Thyroid gland (tissue), 4 donors: ENCODE data around the gene CALCR. TPM values are rescaled to one million over a fixed set of nuclear protein-coding genes. Genes with fewer than 3 reads are reported as not detected.

Experiments used
- DNase-seq, 2 donors: peaks; one replicate each; pipeline ENCODE4 v3.0.0-alpha.2; 2019
- H3K27ac ChIP-seq, 3 donors: fragments of 200-600 bp; sonication (generic); 1 replicate in 2 of 3; 2 replicates in 1 of 3; pipeline ENCODE4 v1.5.1; 2016 to 2019; ENCODE audit warnings: mild to moderate bottlenecking in 1 of 3, moderate library complexity in 1 of 3
- H3K27me3 ChIP-seq: fragments of 200-600 bp; sonication (generic); one replicate; pipeline ENCODE4 v1.5.1; 2019
- H3K36me3 ChIP-seq, 2 donors: fragments of 200-600 bp; sonication (generic); one replicate each; pipeline ENCODE4 v1.5.1; 2016 to 2019
- H3K4me1 ChIP-seq, 2 donors: fragments of 200-600 bp; sonication (generic); one replicate each; pipeline ENCODE4 v1.5.1; 2017 to 2019
- H3K4me3 ChIP-seq, 3 donors: fragments of 200-600 bp; sonication (generic); replicated peaks in 1 of 3; 1 replicate in 2 of 3; 2 replicates in 1 of 3; pipeline ENCODE4 v1.5.1; 2016; ENCODE audit warnings: mild to moderate bottlenecking in 1 of 3
- H3K9me3 ChIP-seq: fragments of 200-600 bp; sonication (generic); one replicate; pipeline ENCODE4 v1.5.1; 2017
- POLR2A ChIP-seq, 2 donors: fragments of 450-650 bp; IDR thresholded peaks; one replicate each; pipeline ENCODE4 v1.6.1; 2017; ENCODE audit warnings: antibody characterized with exemption in 2 of 2, mild to moderate bottlenecking in 2 of 2, moderate library complexity in 1 of 2
- whole genome bisulfite sequencing, 2 donors: methylation state at CpG; one replicate each; pipeline ENCODE4 v1.1.5; 2017; 5-methylcytosine and 5-hydroxymethylcytosine counted together
- intact Hi-C: fragments of 100-400 bp; cut with DNase I; formaldehyde crosslinking; loops from one replicate; pipeline ENCODE4 v1.15.1; 2023
- total RNA-seq, 4 donors: library from RNA; depleted of rRNA; stranded (reverse); fragments of >200 nt; gene quantifications; one replicate each; pipeline ENCODE4 v1.2.3, GENCODE V29; 2016
- TF ChIP-seq, protein P1 (sequence below), 6 experiments: fragments of 200-600 bp in 3 of 6; fragments of 450-650 bp in 3 of 6; sonication (generic) in 3 of 6; IDR thresholded peaks; one replicate each; pipeline ENCODE4 v1.5.1; 2016 to 2019; ENCODE audit warnings: antibody characterized with exemption in 6 of 6, mild to moderate bottlenecking in 2 of 6, inconsistent platforms in 1 of 6, moderate library complexity in 1 of 6

The CALCR gene
- total RNA-seq, 4 donors from 2014 or later, result 0.11 TPM; not detected in 3

GRCh38 chr7:93566876-93567275, 7.6 kb downstream of the CALCR start:
- no peaks in the 10 kb centered on the region for H3K9me3 ChIP-seq
- H3K27ac ChIP-seq, result no peak overlapping the region
- TF ChIP-seq, protein P1, sequence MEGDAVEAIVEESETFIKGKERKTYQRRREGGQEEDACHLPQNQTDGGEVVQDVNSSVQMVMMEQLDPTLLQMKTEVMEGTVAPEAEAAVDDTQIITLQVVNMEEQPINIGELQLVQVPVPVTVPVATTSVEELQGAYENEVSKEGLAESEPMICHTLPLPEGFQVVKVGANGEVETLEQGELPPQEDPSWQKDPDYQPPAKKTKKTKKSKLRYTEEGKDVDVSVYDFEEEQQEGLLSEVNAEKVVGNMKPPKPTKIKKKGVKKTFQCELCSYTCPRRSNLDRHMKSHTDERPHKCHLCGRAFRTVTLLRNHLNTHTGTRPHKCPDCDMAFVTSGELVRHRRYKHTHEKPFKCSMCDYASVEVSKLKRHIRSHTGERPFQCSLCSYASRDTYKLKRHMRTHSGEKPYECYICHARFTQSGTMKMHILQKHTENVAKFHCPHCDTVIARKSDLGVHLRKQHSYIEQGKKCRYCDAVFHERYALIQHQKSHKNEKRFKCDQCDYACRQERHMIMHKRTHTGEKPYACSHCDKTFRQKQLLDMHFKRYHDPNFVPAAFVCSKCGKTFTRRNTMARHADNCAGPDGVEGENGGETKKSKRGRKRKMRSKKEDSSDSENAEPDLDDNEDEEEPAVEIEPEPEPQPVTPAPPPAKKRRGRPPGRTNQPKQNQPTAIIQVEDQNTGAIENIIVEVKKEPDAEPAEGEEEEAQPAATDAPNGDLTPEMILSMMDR (IDR thresholded peaks at IDR 0.05), result no peak
- no peak for TF ChIP-seq POLR2A (IDR thresholded peaks at IDR 0.05)
- H3K27me3 ChIP-seq, result no peaks in the 10 kb centered on the region
- H3K4me1 ChIP-seq, result no peaks in the 10 kb centered on the region
- no peak overlapping the region for H3K4me3 ChIP-seq
- intact Hi-C loops, result no loop called here
- no peaks in the 10 kb centered on the region for H3K36me3 ChIP-seq
- no peak for DNase-seq

DNA sequence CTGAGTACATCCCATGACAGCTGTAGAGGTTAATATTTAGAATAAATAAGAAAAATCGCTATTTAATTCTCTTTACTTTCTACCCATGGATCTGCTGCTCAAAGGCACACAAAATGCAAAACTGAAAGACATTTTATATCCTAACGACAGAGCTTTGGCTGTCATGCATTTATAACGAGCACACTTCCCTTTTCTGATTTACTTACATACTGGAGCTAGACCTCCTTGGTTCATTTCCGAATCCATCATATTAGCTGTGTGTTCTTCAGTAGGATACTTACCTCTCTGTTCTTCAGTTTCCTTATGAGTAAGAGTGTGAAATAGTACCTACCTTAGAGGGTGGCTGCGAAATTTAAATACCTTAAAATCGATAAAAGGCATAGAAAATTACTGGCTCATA, 10.9 kb downstream of the CALCR start:
- no peaks in the 10 kb centered on the region for H3K9me3 ChIP-seq
- H3K4me1 ChIP-seq, result peaks cover 0 to 5% of the 10 kb centered on the region in 2 donors
- no peaks in the 10 kb centered on the region for H3K27me3 ChIP-seq
- DNase-seq, result no peak
- WGBS, 2 donors, result 63 to 84% methylated on average over 6 of the region's 6 CpGs
- intact Hi-C loops, result no loop called here
- no peak overlapping the region for H3K4me3 ChIP-seq
- no peaks in the 10 kb centered on the region for H3K36me3 ChIP-seq
- TF ChIP-seq POLR2A (IDR thresholded peaks at IDR 0.05), result no peak
- TF ChIP-seq, protein P1 (IDR thresholded peaks at IDR 0.05), result no peak
- no peak overlapping the region for H3K27ac ChIP-seq

- Histone ChIP-seq H3K9me3 (no peaks in the 10 kb centered on the region), H3K27ac (no peak overlapping the region), H3K4me3 (no peak overlapping the region), H3K27me3 (no peaks in the 10 kb centered on the region), H3K4me1 (peaks cover 0 to 5% of the 10 kb centered on the region in 2 donors), H3K36me3 (no peaks in the 10 kb centered on the region)
- WGBS, 2 donors, result 75 to 77% methylated on average over 2 of the region's 2 CpGs
- intact Hi-C loops, result no loop called here
- DNase-seq, result no peak
- TF ChIP-seq POLR2A (IDR thresholded peaks at IDR 0.05), result no peak
- TF ChIP-seq, protein P1 (IDR thresholded peaks at IDR 0.05), result no peak
Measured at GRCh38 chr7:93562936-93563335, 11.6 kb downstream of the CALCR start.

- Histone ChIP-seq H3K4me1 (peaks cover 0 to 5% of the 10 kb centered on the region in 2 donors), H3K36me3 (no peaks in the 10 kb centered on the region), H3K4me3 (no peak overlapping the region), H3K27me3 (no peaks in the 10 kb centered on the region), H3K9me3 (no peaks in the 10 kb centered on the region), H3K27ac (no peak overlapping the region)
- intact Hi-C loops, result no loop called here
- no peak for TF ChIP-seq POLR2A (IDR thresholded peaks at IDR 0.05)
- TF ChIP-seq, protein P1 (IDR thresholded peaks at IDR 0.05), result no peak
- WGBS, 2 donors, result 80 to 88% methylated on average over 2 of the region's 2 CpGs
- no peak for DNase-seq
Measured at GRCh38 chr7:93562106-93562505, 12.4 kb downstream of the CALCR start.

DNA sequence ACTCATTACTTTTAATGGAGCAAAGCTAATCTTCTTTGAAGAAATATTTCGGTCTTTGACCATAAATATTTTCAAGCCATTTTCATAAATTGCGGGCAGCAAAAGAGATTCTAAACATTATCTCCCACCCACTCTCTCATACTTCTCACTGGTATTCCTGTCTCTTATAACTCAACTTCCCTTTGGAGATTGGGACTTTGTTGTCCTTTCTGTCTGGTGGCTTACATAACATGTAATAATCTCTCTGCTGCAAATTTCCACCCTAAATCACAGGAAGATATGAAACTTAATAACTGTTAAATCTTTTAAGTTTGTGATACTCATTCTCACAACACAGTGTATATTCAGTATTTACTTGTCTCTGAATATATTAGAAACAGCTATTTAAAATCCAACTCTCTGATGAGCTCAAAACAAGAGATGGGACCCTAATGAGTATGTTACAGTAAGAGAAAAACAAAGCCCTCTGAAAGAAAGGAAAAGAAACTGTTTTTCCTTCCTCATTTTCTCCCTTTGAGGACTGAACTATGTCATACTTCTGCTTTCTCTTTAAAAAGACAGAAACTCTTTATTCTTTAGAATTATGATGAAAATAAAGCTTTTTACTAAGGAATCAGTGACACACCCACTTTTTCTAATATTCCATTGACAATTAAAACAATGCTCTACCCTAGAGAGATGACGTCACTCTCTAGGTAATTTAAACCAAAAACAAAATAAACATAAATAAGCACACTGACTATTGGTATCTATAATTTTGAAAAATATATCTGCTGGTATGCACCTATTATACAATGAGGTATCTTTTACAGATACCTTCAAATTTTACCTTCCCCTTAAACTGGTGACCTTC, 14.7 kb downstream of the CALCR start:
- H3K27ac ChIP-seq, result no peak overlapping the region
- WGBS, 2 donors, result 90% methylated on average over 3 of the region's 3 CpGs
- TF ChIP-seq, protein P1 (IDR thresholded peaks at IDR 0.05), result no peak
- no peak for TF ChIP-seq POLR2A (IDR thresholded peaks at IDR 0.05)
- no peak for DNase-seq
- intact Hi-C loops, result no loop called here
- H3K36me3 ChIP-seq, result no peaks in the 10 kb centered on the region
- H3K4me3 ChIP-seq, result no peak overlapping the region
- no peaks in the 10 kb centered on the region for H3K27me3 ChIP-seq
- no peaks in the 10 kb centered on the region for H3K9me3 ChIP-seq
- peaks cover 0 to 5% of the 10 kb centered on the region in 2 donors for H3K4me1 ChIP-seq
